Right lobe of liver (tissue), 6 donors: ENCODE results near the gene PLCB1. TPM values are rescaled to one million over a fixed set of nuclear protein-coding genes. Genes with fewer than 3 reads are reported as not detected.

ENCODE experiments used
- ATAC-seq, 4 donors: fragments of 200-7000 bp; cut with Tn5 transposase; one replicate each; pipeline ENCODE4 v1.9.1; 2020; ENCODE audit warnings: mild to moderate bottlenecking in 4 of 4, moderate library complexity in 4 of 4
- DNase-seq, 3 donors: peaks; one replicate each; pipeline ENCODE4 v3.0.0-alpha.2; 2020
- H3K27ac ChIP-seq, 3 donors: fragments of 200-600 bp; one replicate each; pipeline ENCODE4 v1.8.0; 2022
- H3K27me3 ChIP-seq, 2 donors: fragments of 200-600 bp; one replicate each; pipeline ENCODE4 v1.8.0; 2022
- H3K36me3 ChIP-seq, 4 donors: fragments of 200-600 bp; sonication (generic) in 1 of 4; one replicate each; pipeline versions ENCODE4 v1.5.1 to v1.8.0; 2017 to 2022; ENCODE audit warnings: control low read depth in 1 of 4
- H3K4me1 ChIP-seq, 4 donors: fragments of 200-600 bp; sonication (generic) in 1 of 4; one replicate each; pipeline versions ENCODE4 v1.5.1 to v1.8.0; 2017 to 2022; ENCODE audit warnings: control low read depth in 1 of 4
- H3K4me3 ChIP-seq, 3 donors: fragments of 200-600 bp; one replicate each; pipeline ENCODE4 v1.8.0; 2022
- H3K9me3 ChIP-seq, 4 donors: fragments of 200-600 bp; sonication (generic) in 1 of 4; one replicate each; pipeline versions ENCODE4 v1.5.1 to v1.8.0; 2017 to 2022; ENCODE audit warnings: control low read depth in 1 of 4
- CTCF ChIP-seq, 4 donors: fragments of 200-600 bp in 3 of 4; fragments of 450-650 bp in 1 of 4; IDR thresholded peaks; one replicate each; pipeline versions ENCODE4 v1.5.1 to v1.8.0; 2016 to 2022; ENCODE audit warnings: antibody characterized with exemption in 4 of 4, mild to moderate bottlenecking in 2 of 4
- POLR2A ChIP-seq: fragments of 450-650 bp; IDR thresholded peaks from one replicate; pipeline ENCODE4 v1.6.1; 2017; ENCODE audit warnings: antibody characterized with exemption, mild to moderate bottlenecking
- WGBS: methylation state at CpG from one replicate; pipeline ENCODE4 v1.1.6; 2018; ENCODE audit warnings: low coverage, low lambda C conversion rate; ENCODE audit not compliant: insufficient coverage; ENCODE audit errors: missing lambda C conversion rate; 5-methylcytosine and 5-hydroxymethylcytosine counted together
- intact Hi-C, 2 donors: fragments of 100-400 bp; cut with DNase I; formaldehyde crosslinking; loops; one replicate each; pipeline versions ENCODE4 v1.11.2 to v1.14.1; 2022
- total RNA-seq, 6 experiments: library from RNA; depleted of rRNA in 2 of 6; stranded (reverse); fragments of >200 nt in 2 of 6; fragmentation: NEBNext Ultra II Directional in 3 of 6; extraction: Animal tissue kit (Norgen Biotek cat#: 25700) in 3 of 6; gene quantifications; one replicate each; pipeline versions ENCODE4 v1.1.0 to v1.2.4, GENCODE V29; 2016 to 2023
- donor health status: DM: no; HTN: yes; CAD: no.
- donor health status: DM: no; HTN: no; CAD: no.
- donor health status: DM: no; HTN: no; CAD: no.
- donor health status: DM: no; HTN: yes; CAD: no.
- donor health status: DM: no; HTN: yes; CAD: no.

Gene PLCB1
- total RNA-seq, 6 experiments from 2014 or later = 5.0 to 9.9 (median 5.7) TPM

- no peak overlapping the region for H3K27ac ChIP-seq
- H3K9me3 ChIP-seq = no peaks in the 10 kb centered on the region
- intact Hi-C loops = no loop called here
- H3K4me1 ChIP-seq = no peaks in the 10 kb centered on the region
- TF ChIP-seq CTCF (IDR thresholded peaks at IDR 0.05) (no peak), POLR2A (no peak)
- DNase-seq (no peak), ATAC-seq (no peak)
- no peaks in the 10 kb centered on the region for H3K27me3 ChIP-seq
- H3K4me3 ChIP-seq = no peak overlapping the region
- H3K36me3 ChIP-seq = no peaks in the 10 kb centered on the region
- WGBS = 88% methylated on average over 4 of the region's 4 CpGs
These were observed 383.9 kb downstream of the PLCB1 start for GRCh38 chr20:8515810-8516435.

- H3K4me1 ChIP-seq = no peaks in the 10 kb centered on the region
- DNase-seq (no peak), ATAC-seq (no peak)
- H3K36me3 ChIP-seq = no peaks in the 10 kb centered on the region
- no peak overlapping the region for H3K27ac ChIP-seq
- H3K27me3 ChIP-seq = no peaks in the 10 kb centered on the region
- no peak for TF ChIP-seq POLR2A
- TF ChIP-seq CTCF (IDR thresholded peaks at IDR 0.05) = no peak
- WGBS = 69% methylated on average over 4 of the region's 4 CpGs
- H3K9me3 ChIP-seq = no peaks in the 10 kb centered on the region
- H3K4me3 ChIP-seq = no peak overlapping the region
- intact Hi-C loops = no loop called here
These were observed 386.8 kb downstream of the PLCB1 start for GRCh38 chr20:8518878-8519277.

GRCh38 chr20:8519887-8520286 is 387.8 kb downstream of the PLCB1 start:
- Histone ChIP-seq H3K4me1 (no peaks in the 10 kb centered on the region), H3K27me3 (no peaks in the 10 kb centered on the region)
- WGBS = 56% methylated on average over 1 of the region's 1 CpG

GRCh38 chr20:8522168-8522567 is 390.1 kb downstream of the PLCB1 start:
- no peak for DNase-seq
- Histone ChIP-seq H3K4me1 (no peaks in the 10 kb centered on the region), H3K4me3 (no peak overlapping the region), H3K36me3 (no peaks in the 10 kb centered on the region), H3K27ac (no peak overlapping the region), H3K9me3 (no peaks in the 10 kb centered on the region), H3K27me3 (no peaks in the 10 kb centered on the region)
- TF ChIP-seq CTCF (IDR thresholded peaks at IDR 0.05) = no peak
- TF ChIP-seq POLR2A = no peak
- intact Hi-C loops = no loop called here
- ATAC-seq = no peak
- WGBS = 71% methylated on average over 4 of the region's 4 CpGs

More at GRCh38 chr20:8519887-8520286, 387.8 kb downstream of the PLCB1 start:
- DNase-seq (no peak), ATAC-seq (no peak)
- H3K9me3 ChIP-seq = no peaks in the 10 kb centered on the region
- intact Hi-C loops = no loop called here
- TF ChIP-seq CTCF (IDR thresholded peaks at IDR 0.05) = no peak
- no peak for TF ChIP-seq POLR2A
- no peaks in the 10 kb centered on the region for H3K36me3 ChIP-seq
- H3K4me3 ChIP-seq = no peak overlapping the region
- no peak overlapping the region for H3K27ac ChIP-seq
